Astrocyte (in vitro differentiated cells and primary cell): ENCODE data around the gene RNU5D-1. TPM values are rescaled to one million over a fixed set of nuclear protein-coding genes. Genes with fewer than 3 reads are reported as not detected.

ENCODE experiments used
- DNase-seq: peaks from one replicate; pipeline ENCODE4 v3.0.0-alpha.2; 2010; ENCODE audit warnings: low read depth
- FAIRE-seq: peaks from 2 replicates; lab custom pipeline; 2011; peaks lifted over from hg19 to GRCh38; lab: Jason Lieb, UNC
- H2AFZ ChIP-seq: 2 replicates; pipeline ENCODE4 v1.6.0; 2012; ENCODE audit warnings: low read depth, low read length, inconsistent platforms
- H3K27ac ChIP-seq: 2 replicates; pipeline ENCODE4 v1.5.1; 2011; ENCODE audit warnings: low read depth, low read length, inconsistent platforms
- H3K27me3 ChIP-seq: 2 replicates; pipeline ENCODE4 v1.6.0; 2011; ENCODE audit warnings: low read length, inconsistent platforms; ENCODE audit not compliant: insufficient read depth
- H3K36me3 ChIP-seq: 2 replicates; pipeline ENCODE4 v1.5.1; 2011; ENCODE audit warnings: low read length, inconsistent platforms; ENCODE audit not compliant: insufficient read depth
- H3K4me1 ChIP-seq: 2 replicates; pipeline ENCODE4 v1.5.1; 2011; ENCODE audit warnings: low read length, inconsistent platforms; ENCODE audit not compliant: insufficient read depth
- H3K4me2 ChIP-seq: 2 replicates; pipeline ENCODE4 v1.6.0; 2012; ENCODE audit warnings: low read length, inconsistent platforms
- H3K4me3 ChIP-seq: 2 replicates; pipeline ENCODE4 v1.5.1; 2011; ENCODE audit warnings: low read depth, mild to moderate bottlenecking, low read length, inconsistent platforms; ENCODE audit not compliant: insufficient read depth
- H3K79me2 ChIP-seq: 2 replicates; pipeline ENCODE4 v1.6.0; 2012; ENCODE audit warnings: mild to moderate bottlenecking, low read length, inconsistent platforms; ENCODE audit not compliant: insufficient read depth
- H3K9ac ChIP-seq: 2 replicates; pipeline ENCODE4 v1.6.0; 2012; ENCODE audit warnings: mild to moderate bottlenecking, low read length, inconsistent platforms
- H3K9me3 ChIP-seq: 2 replicates; pipeline ENCODE4 v1.5.1; 2012; ENCODE audit warnings: low read depth, mild to moderate bottlenecking, low read length, inconsistent platforms; ENCODE audit not compliant: insufficient read depth
- H4K20me1 ChIP-seq: 2 replicates; pipeline ENCODE4 v1.6.0; 2012; ENCODE audit warnings: low read length, inconsistent platforms; ENCODE audit not compliant: insufficient read depth
- H3K27ac Mint-ChIP-seq: one replicate; pipeline ENCODE4 v1.8.0; 2021; ENCODE audit warnings: mild to moderate bottlenecking, mixed read lengths; ENCODE audit not compliant: unreplicated experiment
- H3K27me3 Mint-ChIP-seq: one replicate; pipeline ENCODE4 v1.8.0; 2021; ENCODE audit warnings: low read depth, mixed read lengths; ENCODE audit not compliant: unreplicated experiment
- H3K36me3 Mint-ChIP-seq: one replicate; pipeline ENCODE4 v1.8.0; 2021; ENCODE audit warnings: low read depth, mixed read lengths; ENCODE audit not compliant: unreplicated experiment
- H3K4me1 Mint-ChIP-seq: one replicate; pipeline ENCODE4 v1.8.0; 2021; ENCODE audit warnings: low read depth, mixed read lengths; ENCODE audit not compliant: unreplicated experiment
- H3K4me3 Mint-ChIP-seq: one replicate; pipeline ENCODE4 v1.8.0; 2021; ENCODE audit warnings: mild to moderate bottlenecking, moderate library complexity, mixed read lengths; ENCODE audit not compliant: unreplicated experiment
- H3K9me3 Mint-ChIP-seq: one replicate; pipeline ENCODE4 v1.8.0; 2021; ENCODE audit warnings: mild to moderate bottlenecking, mixed read lengths; ENCODE audit not compliant: unreplicated experiment
- CTCF ChIP-seq: IDR thresholded peaks from 2 replicates; pipeline ENCODE4 v1.5.1; 2011; ENCODE audit warnings: low read depth, mild to moderate bottlenecking, inconsistent platforms, low read length, moderate library complexity; ENCODE audit not compliant: insufficient read depth
- EZH2 ChIP-seq: IDR thresholded peaks from 2 replicates; pipeline ENCODE4 v1.6.1; 2012; ENCODE audit warnings: mild to moderate bottlenecking, low read length, inconsistent platforms; ENCODE audit not compliant: insufficient read depth
- total RNA-seq: library from RNA; stranded (reverse); gene quantifications from 2 replicates; pipeline ENCODE4 v1.2.1, GENCODE V29; 2021

Gene RNU5D-1
- total RNA-seq, 1 donor from 2014 or later, result not detected

DNA sequence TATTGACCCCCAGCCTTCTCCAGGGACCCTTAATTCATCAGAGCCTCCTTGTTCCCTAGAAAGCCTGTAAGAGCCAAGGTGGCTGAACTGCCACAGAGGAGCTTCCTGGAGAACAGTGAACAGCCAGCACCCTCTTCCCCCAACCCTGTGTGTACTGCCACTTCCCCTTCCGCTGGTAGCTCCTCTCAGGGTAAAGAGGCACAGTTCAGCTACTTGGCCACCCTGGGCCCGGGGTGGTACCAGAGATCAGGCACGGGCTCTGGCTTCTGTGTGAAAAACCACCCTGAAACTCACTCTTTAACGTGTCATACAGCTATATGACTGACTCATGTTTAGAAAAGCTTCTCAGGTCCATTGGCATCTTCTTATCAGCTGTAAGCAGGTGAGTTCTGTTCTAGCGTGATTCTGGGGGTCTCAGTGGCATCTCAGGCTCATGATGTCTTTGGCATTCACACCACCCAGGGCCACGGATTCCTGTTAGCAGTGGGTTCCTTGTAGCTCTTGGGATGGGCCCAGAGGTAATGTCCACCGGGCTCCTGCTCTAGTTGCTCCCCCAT, 34.1 kb downstream of the RNU5D-1 start:
- Histone ChIP-seq H3K9ac (no peak overlapping the region), H3K36me3 (no peaks in the 10 kb centered on the region), H3K27me3 (peaks cover 3% of the 10 kb centered on the region), H3K79me2 (no peaks in the 10 kb centered on the region), H3K27ac (no peak overlapping the region), H3K4me2 (no peak overlapping the region), H4K20me1 (no peaks in the 10 kb centered on the region), H2AFZ (no peak overlapping the region), H3K9me3 (no peaks in the 10 kb centered on the region), H3K4me1 (no peaks in the 10 kb centered on the region), H3K4me3 (no peak overlapping the region)
- Mint-ChIP-seq H3K36me3 (peaks cover 8% of the 10 kb centered on the region), H3K27ac (no peak overlapping the region), H3K4me3 (no peak overlapping the region), H3K4me1 (no peaks in the 10 kb centered on the region), H3K9me3 (no peaks in the 10 kb centered on the region), H3K27me3 (peaks cover 5% of the 10 kb centered on the region)
- FAIRE-seq (no peak), DNase-seq (no peak)
- TF ChIP-seq EZH2, result no peak
- TF ChIP-seq CTCF, result no peak

GRCh38 chr1:44696101-44696500, 34.9 kb downstream of the RNU5D-1 start:
- FAIRE-seq, result no peak

More at GRCh38 chr1:44696101-44696500, 34.9 kb downstream of the RNU5D-1 start:
- H3K4me2 ChIP-seq, result no peak overlapping the region
- H3K9ac ChIP-seq, result no peak overlapping the region
- no peak overlapping the region for H3K27ac ChIP-seq
- peaks cover 11% of the 10 kb centered on the region for H3K36me3 Mint-ChIP-seq
- TF ChIP-seq EZH2, result no peak
- TF ChIP-seq CTCF, result no peak
- no peak overlapping the region for H3K4me3 ChIP-seq
- peaks cover 7% of the 10 kb centered on the region for H3K27me3 ChIP-seq
- H3K9me3 ChIP-seq, result no peaks in the 10 kb centered on the region
- no peak for DNase-seq
- H3K79me2 ChIP-seq, result no peaks in the 10 kb centered on the region
- no peak overlapping the region for H3K27ac Mint-ChIP-seq
- no peaks in the 10 kb centered on the region for H4K20me1 ChIP-seq
- H3K36me3 ChIP-seq, result no peaks in the 10 kb centered on the region
- no peak overlapping the region for H2AFZ ChIP-seq
- H3K4me3 Mint-ChIP-seq, result no peak overlapping the region
- peaks cover 5% of the 10 kb centered on the region for H3K27me3 Mint-ChIP-seq
- no peaks in the 10 kb centered on the region for H3K4me1 ChIP-seq
- no peaks in the 10 kb centered on the region for H3K4me1 Mint-ChIP-seq
- H3K9me3 Mint-ChIP-seq, result no peaks in the 10 kb centered on the region
